Activated naive CD4-positive, alpha-beta T cell (primary cell): ENCODE data around the gene SYDE1.

Experiments used
- DNase-seq, 4 experiments: peaks; one replicate each; lab custom pipeline; 2025; lab: John Stamatoyannopoulos, UW

The SYDE1 gene

GRCh38 chr19:15108845-15109767, 1.9 kb downstream of the SYDE1 start:
- DNase-seq, result no peak

DNA sequence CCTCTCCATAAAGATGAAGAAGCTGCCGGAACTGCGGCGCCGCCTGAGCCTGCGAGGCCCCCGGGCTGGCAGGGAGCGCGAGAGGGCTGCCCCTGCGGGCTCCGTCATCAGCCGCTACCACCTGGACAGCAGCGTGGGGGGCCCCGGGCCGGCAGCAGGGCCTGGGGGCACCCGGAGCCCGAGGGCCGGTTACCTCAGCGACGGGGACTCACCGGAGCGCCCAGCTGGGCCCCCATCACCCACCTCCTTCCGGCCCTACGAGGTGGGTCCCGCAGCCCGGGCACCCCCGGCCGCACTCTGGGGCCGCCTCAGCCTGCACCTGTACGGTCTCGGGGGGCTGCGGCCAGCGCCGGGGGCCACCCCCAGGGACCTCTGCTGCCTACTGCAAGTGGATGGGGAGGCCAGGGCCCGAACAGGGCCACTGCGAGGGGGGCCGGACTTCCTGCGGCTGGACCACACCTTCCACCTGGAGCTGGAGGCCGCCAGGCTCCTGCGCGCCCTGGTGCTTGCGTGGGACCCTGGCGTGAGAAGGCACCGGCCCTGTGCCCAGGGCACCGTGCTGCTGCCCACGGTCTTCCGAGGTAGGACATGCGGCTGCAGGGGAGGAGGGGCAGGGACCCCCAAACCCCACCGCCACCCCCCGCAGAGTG, 2.7 kb downstream of the SYDE1 start:
- DNase-seq, result no peak

DNA sequence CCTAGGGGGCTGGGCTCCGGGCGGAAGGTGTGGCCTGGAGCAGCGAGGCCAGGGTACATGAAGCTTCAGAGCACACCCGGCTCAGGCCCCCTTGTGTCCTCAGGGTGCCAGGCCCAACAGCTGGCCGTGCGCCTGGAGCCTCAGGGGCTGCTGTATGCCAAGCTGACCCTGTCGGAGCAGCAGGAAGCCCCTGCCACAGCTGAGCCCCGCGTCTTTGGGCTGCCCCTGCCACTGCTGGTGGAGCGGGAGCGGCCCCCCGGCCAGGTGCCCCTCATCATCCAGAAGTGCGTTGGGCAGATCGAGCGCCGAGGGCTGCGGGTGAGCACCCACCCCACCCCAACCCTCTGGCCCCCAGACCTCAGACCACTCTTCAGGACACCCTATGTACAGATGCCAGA, 3.2 kb downstream of the SYDE1 start:
- no peak for DNase-seq

DNA sequence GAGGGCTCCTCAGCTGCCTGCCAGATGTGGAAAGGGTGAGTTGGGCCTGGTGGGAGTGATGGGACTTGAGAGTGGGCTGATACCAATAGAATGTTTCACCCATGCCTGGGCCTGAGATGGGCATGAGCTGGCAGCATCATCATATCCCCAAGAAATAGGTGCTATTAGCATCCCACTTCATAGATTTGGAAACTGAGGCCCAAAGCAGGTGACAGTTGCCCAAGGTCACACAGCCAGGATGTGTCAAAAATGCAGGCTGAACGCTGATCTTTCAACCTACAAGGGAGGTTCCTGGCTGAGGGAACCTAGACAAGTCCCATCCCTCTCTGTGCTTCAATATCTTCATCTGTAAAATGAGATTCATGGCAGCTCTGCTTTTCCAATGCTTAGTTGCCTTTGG, 4.6 kb downstream of the SYDE1 start:
- no peak for DNase-seq

GRCh38 chr19:15112385-15112784, 5.2 kb downstream of the SYDE1 start:
- no peak for DNase-seq

DNA sequence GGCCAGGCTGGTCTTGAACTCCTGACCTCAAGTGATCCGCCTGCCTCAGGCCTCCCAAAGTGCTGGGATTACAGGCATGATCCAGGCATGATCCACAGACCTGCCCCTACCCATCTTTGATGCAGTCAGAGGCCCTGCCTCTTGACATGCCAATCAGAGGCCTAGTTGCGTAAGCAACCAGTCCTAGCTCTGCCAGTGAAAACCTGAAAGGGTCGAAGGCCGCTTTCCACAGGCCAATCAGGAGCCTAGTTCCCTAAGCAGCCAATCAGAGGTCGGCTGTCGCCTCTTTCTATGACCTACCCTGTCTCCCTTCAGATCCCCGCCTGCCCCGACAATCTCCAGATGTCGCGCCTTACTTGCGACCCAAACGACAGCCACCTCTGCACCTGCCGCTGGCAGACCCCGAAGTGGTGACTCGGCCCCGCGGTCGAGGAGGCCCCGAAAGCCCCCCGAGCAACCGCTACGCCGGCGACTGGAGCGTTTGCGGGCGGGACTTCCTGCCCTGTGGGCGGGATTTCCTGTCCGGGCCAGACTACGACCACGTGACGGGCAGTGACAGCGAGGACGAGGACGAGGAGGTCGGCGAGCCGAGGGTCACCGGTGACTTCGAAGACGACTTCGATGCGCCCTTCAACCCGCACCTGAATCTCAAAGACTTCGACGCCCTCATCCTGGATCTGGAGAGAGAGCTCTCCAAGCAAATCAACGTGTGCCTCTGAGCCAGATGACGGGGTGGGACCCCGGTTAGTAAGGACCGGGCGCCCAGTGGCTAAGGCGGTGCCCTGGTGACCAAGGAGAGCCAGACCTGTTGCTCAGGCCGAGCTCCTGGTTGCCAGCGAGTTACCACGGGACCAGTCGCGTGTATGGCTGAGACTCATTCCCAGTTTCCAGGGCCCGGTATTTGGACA, 6.3 kb downstream of the SYDE1 start:
- DNase-seq, result no peak

GRCh38 chr19:15114153-15114540, 6.9 kb downstream of the SYDE1 start:
- DNase-seq, result no peak

DNA sequence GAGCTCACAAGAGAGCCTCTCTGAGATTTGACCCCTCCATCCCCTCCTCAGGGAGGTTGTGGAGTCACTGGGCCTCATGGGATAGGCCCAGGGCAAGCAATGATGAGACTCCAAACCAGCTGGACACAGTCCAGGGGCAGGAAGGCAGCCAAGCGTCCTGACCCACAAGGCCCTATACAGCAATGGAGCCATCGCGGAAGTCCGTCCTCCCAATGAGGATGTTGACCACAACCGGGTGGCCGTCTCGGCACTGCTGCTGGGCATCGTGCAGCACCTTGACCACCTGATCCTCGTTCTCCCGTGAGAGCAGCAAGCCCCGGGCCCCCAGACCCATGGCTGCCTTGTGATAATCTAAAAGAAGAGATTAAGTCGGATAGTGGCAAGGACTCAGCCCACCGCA, 7.9 kb downstream of the SYDE1 start:
- DNase-seq, result no peak

DNA sequence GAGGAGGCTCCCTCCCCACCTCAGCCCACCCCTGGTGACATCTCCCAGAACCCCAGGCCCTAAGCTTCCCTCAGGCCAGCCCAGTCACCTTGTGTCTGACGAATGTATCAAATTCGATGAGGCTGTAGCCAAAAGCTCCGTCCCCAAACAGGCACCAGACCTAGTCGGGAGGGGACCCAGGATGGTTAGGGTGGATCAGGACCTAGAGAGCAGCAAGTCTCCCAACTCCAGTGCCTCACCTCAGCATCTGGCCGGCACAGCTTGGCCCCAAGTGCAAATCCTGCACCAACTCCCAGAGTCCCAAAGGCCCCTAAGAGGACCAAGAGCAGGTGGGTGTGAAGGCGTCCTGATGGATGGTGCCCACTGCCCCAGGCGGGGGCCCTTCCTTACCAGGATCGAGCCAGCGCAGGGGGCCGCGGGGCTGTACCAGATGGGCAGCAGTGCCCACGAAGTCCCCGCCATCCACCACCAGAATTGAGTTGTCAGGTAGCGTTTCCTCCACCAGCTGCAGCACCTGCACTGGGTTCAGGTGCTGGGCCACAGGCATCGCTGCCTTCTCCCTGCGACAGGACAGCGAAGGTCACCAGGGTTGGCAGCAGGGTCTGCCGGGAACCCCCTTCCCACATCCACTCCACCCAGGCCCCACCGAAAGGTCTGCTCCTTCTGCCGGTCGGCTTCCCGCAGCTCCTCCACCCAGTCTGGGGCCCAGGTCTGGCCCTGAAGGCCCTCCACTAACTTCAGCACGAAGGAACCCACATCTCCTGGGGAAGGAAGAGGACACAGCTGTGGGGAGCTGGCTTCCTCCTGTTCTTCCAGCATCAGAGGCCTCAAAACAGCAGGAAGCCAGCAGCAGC, 8.8 kb downstream of the SYDE1 start:
- no peak for DNase-seq

DNA sequence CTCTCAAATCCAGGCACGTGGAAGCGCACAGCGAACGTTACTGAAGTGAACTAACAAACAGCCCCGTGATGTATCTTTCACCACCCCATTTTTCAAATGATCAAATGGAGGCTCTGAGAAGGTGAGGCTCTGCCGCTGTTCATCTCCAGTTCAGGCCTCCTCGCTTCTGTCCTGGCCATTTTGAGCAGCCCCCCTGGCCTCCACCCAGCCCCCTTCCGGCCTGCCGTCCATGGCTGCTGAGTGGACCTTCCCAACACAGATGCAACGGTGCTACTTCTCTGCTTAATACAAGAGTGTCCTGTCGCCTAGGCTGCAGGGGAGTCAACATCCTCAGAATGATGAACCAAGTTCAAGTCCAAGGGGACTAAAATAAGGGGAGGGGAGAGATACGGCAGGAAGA, 9.7 kb downstream of the SYDE1 start:
- DNase-seq, result no peak

DNA sequence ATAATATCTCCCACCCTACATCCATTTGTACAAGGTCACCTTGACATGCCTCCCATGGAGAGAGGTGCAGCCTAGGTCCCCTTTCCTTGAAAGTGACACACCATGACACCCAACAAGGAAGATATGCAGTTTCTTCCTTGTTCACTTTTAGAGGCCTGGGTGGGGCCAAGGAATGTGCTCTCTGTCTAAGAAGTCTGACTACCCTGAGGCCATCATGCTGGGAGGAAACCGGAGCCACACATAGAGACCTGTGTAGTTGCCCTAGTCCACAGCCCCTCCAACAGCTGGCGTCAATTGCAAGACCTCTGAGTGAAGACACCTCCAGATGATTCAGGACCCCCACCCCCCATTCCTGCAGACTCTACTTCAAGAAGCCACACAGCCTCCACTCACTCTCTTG, 11.0 kb downstream of the SYDE1 start:
- no peak for DNase-seq

DNA sequence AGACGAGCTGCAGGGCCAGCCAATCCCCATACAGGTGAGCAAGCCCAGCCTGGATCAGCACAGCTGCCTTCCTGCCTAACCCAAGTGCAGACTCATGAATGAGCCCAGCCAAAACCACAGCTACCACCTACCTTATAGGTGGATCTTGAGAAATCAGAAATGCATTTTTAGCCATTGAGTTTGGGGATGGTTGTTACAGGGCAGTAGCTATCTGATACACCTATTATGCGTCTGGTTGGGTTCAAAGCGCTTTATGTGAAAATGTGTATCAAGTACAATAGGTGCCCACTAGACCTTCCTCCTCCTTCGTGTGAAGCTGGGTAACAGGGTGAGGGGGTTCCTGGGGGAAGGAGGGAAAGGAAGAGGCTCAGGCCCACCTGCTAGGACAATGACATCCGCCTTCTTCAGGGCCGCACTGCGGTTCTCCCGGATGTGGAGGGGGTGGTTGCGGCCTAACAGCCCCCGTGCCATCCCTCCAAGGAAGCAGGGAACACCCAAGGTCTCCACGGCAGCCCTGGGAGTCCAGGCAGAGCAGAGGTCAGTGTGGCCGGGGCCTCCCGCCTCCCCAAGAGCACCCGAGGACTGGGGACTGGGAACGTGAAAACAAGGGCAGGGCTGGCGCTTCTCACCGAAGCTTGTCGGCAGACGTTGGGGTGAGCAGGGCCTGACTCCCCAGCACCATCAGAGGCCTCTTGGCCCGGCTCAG, 11.7 kb downstream of the SYDE1 start:
- no peak for DNase-seq

DNA sequence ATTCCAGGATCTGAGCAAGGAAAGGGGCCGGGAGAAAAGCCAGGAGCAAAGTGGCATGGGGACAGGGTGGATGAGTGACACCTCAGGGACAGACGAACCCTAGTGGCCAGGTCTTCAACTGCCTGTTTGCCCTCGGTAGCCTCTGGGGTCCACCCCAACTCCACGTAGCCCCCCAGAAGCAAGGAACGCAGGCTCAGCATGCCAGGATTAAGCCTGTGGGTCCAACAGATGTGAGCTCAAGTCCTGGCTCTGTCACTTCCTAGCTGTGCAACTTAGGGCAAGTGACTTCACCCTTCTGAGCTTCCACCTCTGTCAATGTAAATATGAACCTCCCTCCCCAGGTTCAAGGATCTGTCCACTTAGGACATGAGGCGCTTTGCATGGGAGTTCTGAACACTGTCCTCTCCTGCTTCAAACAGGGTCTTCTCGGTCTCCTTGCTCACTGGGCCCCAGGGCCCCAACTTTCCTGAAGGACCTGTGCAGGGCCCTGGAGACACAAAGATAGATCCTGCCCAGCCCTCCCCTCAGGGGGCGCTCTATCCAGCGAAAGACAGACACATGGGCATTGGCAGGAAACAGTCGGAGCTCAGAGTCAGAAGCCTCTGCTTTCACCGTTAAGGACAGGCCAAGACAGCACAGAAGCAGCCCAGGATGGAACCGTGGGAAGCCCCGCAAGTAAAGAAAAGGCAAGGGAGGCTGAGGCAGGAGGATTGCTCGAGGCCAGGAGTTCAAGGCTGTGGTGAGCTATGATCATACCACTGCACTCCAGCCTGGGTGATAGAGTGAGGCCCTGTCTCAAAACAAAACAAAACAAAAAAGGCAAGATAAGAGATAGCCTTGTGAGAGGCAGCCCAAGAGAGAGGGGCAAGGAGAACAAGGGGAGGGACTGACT, 13.2 kb downstream of the SYDE1 start:
- DNase-seq, result no peak

DNA sequence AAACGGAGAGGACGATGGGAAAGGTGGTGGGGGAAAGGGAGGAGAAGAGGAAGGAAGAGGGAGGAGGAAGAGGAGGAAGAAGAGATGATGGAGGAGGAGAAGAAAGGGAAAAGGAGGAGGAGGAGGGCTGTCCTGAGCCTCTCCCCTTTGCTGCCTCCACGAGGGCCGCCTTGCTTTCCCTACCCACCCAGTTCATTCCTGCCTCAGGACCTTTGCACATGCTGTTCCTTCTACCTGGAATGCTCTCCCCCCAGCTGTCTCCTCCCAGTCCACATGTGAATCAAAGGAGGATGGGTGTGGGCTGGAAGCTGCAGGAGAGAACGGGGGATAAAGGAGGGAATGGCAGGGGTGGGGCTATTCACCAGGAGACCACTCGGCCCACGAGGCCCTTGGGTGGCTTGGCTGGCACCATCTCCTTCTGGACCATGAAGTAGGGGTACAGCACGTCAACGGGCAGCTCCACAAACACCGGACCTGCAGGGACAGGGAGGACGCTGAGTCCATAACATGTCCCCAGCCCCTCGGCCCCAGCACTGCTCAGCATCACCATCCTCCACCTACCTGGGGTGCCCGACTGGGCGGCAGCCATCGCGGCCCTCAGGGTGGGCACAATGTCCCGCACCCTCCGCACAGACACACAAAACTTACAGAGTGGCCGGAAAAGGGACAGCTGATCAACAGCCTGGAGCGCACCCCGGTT, 15.3 kb downstream of the SYDE1 start:
- DNase-seq, result no peak

GRCh38 chr19:15123031-15123890, 16.1 kb downstream of the SYDE1 start:
- no peak for DNase-seq

GRCh38 chr19:15123900-15124299, 16.7 kb downstream of the SYDE1 start:
- no peak for DNase-seq

GRCh38 chr19:15124572-15125231, 17.5 kb downstream of the SYDE1 start:
- DNase-seq, result no peak
